T-helper 1 cell treated with Interleukin-12 subunit alpha and Interleukin-12 subunit beta and Interleukin-4 antibody, amounts not matched to agents 30 ng/mL and 1 ng/mL, for 36 hours (primary cell): ENCODE data around the gene SUGCT. TPM values are rescaled to one million over a fixed set of nuclear protein-coding genes. Genes with fewer than 3 reads are reported as not detected.
"Not testable (repeated sequence)": the region's sequence is repeated elsewhere in the genome, so short reads cannot be mapped to it uniquely, and the experiment has no call there.

ENCODE experiments used
- intact Hi-C: fragments of 100-400 bp; cut with micrococcal nuclease; formaldehyde crosslinking; loops from one replicate; pipeline ENCODE4 v1.15.1; 2024
- total RNA-seq: library from RNA; stranded (reverse); gene quantifications from 2 replicates; pipeline ENCODE4 v1.2.3, GENCODE V29; 2022

The SUGCT gene
- total RNA-seq, 1 donor from 2014 or later, result not detected

GRCh38 chr7:40244226-40244625 is 109.4 kb downstream of the SUGCT start:
- intact Hi-C loops, result no loop called here

GRCh38 chr7:40248681-40249080 is 113.9 kb downstream of the SUGCT start:
- intact Hi-C loops, result no loop called here

GRCh38 chr7:40253444-40253843 is 118.6 kb downstream of the SUGCT start:
- intact Hi-C loops, result not testable (repeated sequence)

- intact Hi-C loops, result no loop called here
Observed at GRCh38 chr7:40263752-40264390, 129.1 kb downstream of the SUGCT start.

- intact Hi-C loops, result no loop called here
Observed at GRCh38 chr7:40267583-40267982, 132.8 kb downstream of the SUGCT start.

- intact Hi-C loops, result not testable (repeated sequence)
Observed at GRCh38 chr7:40268810-40269209, 134.0 kb downstream of the SUGCT start.

- intact Hi-C loops, result no loop called here
Observed at GRCh38 chr7:40276061-40276460, 141.3 kb downstream of the SUGCT start.

- intact Hi-C loops, result no loop called here
Observed at GRCh38 chr7:40279991-40280390, 145.2 kb downstream of the SUGCT start.

- intact Hi-C loops, result no loop called here
Observed at GRCh38 chr7:40282858-40283257, 148.1 kb downstream of the SUGCT start.

GRCh38 chr7:40283391-40283790 is 148.6 kb downstream of the SUGCT start:
- intact Hi-C loops, result no loop called here

- intact Hi-C loops, result no loop called here
Observed at GRCh38 chr7:40288827-40289226, 154.0 kb downstream of the SUGCT start.

- intact Hi-C loops, result no loop called here
Observed at GRCh38 chr7:40297741-40298311, 163.0 kb downstream of the SUGCT start.

GRCh38 chr7:40298421-40298820 is 163.6 kb downstream of the SUGCT start:
- intact Hi-C loops, result no loop called here

GRCh38 chr7:40299097-40299496 is 164.3 kb downstream of the SUGCT start:
- intact Hi-C loops, result no loop called here

- intact Hi-C loops, result no loop called here
Observed at GRCh38 chr7:40300146-40300670, 165.4 kb downstream of the SUGCT start.

GRCh38 chr7:40301486-40302068 is 166.8 kb downstream of the SUGCT start:
- intact Hi-C loops, result no loop called here

GRCh38 chr7:40303996-40304395 is 169.2 kb downstream of the SUGCT start:
- intact Hi-C loops, result no loop called here

GRCh38 chr7:40305229-40305628 is 170.4 kb downstream of the SUGCT start:
- intact Hi-C loops, result no loop called here

- intact Hi-C loops, result no loop called here
Observed at GRCh38 chr7:40306025-40306424, 171.2 kb downstream of the SUGCT start.

- intact Hi-C loops, result no loop called here
Observed at GRCh38 chr7:40306596-40306995, 171.8 kb downstream of the SUGCT start.

- intact Hi-C loops, result no loop called here
Observed at GRCh38 chr7:40310258-40310657, 175.5 kb downstream of the SUGCT start.

GRCh38 chr7:40311307-40311706 is 176.5 kb downstream of the SUGCT start:
- intact Hi-C loops, result no loop called here

GRCh38 chr7:40315277-40315676 is 180.5 kb downstream of the SUGCT start:
- intact Hi-C loops, result no loop called here
